CD4-positive, alpha-beta T cell treated with Interleukin-17A for 4 hours (primary cell): Measurements from ENCODE around the gene SDCCAG8.

Source experiments
- DNase-seq: peaks from one replicate; pipeline ENCODE4 v3.0.0-alpha.2; 2020; ENCODE audit warnings: mixed read lengths

Gene SDCCAG8

DNA sequence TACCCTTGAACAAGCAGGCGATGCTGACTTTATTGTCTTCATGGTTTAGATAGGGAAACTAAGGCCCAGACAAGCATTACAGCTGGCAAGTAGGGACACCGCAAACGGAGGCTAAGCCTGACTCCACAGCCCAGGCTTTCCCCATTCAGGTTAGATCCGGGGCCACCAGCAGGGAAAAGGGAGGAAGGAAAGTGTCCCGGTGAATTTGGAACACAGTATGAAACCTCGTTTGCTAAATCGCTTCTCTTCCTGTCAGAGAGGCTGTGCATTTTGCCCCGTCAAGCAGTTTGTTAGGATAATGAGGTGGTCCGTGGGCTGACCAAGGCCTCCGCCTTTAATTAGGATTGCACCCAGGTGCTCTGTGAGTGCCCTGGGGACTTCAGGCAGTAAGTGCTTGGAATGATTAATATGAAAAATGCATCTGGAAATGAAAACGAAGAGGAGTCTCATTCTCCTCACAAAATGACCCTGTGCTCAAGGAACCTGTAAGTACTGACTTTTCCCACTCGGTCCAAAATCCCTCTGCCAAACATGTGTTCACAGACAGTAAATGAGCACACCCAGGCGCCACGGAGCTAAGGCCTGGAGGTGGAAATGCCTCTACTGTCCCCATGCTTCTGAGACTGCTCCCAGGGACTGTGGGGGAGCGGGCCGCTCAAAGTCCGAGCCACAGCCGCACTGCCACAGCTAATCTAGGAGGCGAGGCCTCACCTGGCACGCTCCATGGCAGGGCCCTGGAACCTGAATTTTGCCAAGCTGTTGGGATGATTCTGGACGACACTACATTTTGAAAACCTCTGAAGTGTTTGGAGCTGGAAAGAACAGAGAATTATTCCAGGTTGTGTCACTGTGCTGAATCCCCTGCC lies 234.1 kb downstream of the SDCCAG8 start:
- no peak for DNase-seq

DNA sequence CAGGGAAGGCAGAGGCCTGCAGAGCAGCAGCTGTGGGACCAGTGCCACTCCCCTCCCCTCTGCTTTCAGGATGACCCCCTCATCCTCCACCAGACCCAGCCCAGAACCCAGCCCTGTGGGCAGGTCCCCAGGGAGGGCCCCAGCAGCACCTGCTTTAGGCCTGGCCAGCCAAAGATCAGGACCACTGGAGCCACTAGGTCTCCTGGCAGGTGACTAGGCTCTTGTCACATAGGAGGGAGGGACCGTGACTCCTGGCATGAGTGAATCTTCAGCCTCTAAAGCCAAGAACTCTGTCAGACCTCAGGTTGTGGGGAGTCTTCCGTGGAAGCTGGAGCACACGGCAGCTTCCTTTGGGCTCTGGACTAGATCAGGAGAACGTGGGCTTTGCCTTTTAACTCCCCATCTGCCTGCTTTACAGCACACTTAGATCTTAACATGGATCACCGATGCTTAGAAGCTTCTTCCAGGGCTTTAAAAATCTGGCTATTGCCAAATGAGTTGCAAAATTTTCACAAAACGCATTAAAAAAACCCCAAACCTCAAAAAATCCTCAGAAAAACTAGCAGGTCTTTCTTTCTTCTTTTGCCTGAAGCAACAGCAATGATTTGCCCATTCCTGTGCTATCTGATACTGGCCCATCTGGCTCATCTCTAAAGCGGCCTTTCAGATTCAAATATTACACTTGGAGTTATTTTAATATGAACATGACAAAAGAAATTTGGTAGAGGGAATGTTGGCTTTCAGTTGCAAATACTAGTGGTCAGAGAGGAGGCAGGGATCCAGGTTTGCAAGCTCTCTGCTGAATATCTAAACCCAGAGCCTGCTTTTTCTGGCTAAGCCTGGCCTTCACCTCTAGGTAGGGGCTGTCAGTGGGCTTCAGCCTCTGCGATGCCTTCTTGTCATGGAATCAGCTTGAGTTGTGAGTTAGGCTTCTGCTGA lies 235.2 kb downstream of the SDCCAG8 start:
- DNase-seq = no peak

DNA sequence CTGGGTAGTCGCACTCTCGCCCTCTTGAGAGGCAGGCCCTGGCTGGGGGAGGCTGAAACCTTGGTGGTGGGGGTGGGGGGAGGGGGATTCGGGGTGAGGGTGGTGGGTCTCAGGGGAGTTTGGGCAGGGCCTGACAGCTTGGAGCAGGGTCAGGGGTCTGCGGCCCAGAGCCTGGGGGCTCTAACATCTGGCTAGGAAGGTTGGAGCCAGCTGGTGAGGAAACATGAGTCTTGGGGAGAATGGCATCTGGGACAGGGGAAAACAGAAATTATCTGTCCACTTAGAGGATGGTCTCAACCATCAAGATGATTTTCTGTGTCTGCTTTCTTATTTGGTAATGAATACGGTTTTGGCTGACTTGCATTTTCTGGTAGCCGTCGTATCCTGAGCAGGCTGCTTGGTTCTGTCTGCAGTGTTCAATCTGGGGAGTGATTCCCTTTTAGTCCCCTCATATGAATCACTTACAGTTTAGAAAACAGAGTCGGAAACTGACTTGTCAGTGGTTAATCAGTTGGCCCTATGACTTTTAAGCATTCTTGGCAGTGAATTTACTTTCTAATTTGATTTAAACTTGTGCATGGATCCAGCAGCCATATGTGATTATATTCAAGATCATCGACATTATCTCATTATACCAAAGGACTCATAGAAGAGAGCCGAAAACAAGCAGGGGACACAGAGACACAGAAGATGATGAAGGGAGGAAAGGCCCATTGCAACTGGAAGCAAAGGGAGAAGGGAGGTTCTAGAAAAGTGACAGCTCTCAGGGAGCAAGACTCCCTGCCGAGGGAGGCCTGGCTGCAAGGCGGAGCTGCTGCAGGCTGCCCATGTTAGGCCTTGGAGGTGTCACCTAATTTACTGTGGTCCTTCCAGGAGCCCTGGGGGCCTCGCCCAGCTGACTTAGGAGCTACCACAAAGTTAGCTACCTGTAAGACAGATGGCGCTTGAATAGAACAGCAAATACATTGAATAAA lies 237.6 kb downstream of the SDCCAG8 start:
- DNase-seq = no peak

GRCh38 chr1:243494741-243495431 lies 239.0 kb downstream of the SDCCAG8 start:
- DNase-seq = no peak

GRCh38 chr1:243495442-243496186 lies 239.8 kb downstream of the SDCCAG8 start:
- DNase-seq = no peak

- no peak for DNase-seq
Observed at GRCh38 chr1:243496187-243496646, 240.4 kb downstream of the SDCCAG8 start.

- no peak for DNase-seq
Observed at GRCh38 chr1:243496806-243497205, 241.0 kb downstream of the SDCCAG8 start.

- DNase-seq = no peak
Observed at GRCh38 chr1:243497939-243498681, 242.3 kb downstream of the SDCCAG8 start.

- DNase-seq = no peak
Observed at GRCh38 chr1:243499248-243499647, 243.4 kb downstream of the SDCCAG8 start.

- DNase-seq = no peak
Observed at GRCh38 chr1:243499711-243500110, 243.9 kb downstream of the SDCCAG8 start.

- no peak for DNase-seq
Observed at GRCh38 chr1:243500512-243500911, 244.7 kb downstream of the SDCCAG8 start.

DNA sequence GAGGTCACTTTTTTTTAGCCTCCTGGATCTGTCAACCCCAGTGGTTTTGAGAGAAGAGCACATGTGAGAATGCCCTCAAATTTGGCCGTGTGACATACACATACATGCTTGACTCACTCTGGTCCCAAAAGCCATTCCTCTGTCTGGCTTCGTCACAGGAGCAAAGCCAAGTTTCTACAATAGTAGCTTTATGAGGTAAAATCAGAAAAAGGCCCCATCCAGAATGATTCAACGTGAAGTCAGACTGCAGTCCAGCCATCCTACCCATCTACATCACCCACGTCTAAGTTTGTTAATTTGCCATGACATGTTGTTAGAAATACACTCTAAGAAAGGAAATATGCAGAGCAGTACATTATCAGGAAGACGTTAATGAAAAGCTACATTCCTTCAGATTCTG lies 245.2 kb downstream of the SDCCAG8 start:
- no peak for DNase-seq

GRCh38 chr1:243503155-243503554 lies 247.3 kb downstream of the SDCCAG8 start:
- no peak for DNase-seq

GRCh38 chr1:243505986-243506689 lies 250.3 kb downstream of the SDCCAG8 start:
- no peak for DNase-seq

- DNase-seq = peak; percentile 24
Observed at GRCh38 chr1:243507001-243507671, 251.3 kb downstream of the SDCCAG8 start.

DNA sequence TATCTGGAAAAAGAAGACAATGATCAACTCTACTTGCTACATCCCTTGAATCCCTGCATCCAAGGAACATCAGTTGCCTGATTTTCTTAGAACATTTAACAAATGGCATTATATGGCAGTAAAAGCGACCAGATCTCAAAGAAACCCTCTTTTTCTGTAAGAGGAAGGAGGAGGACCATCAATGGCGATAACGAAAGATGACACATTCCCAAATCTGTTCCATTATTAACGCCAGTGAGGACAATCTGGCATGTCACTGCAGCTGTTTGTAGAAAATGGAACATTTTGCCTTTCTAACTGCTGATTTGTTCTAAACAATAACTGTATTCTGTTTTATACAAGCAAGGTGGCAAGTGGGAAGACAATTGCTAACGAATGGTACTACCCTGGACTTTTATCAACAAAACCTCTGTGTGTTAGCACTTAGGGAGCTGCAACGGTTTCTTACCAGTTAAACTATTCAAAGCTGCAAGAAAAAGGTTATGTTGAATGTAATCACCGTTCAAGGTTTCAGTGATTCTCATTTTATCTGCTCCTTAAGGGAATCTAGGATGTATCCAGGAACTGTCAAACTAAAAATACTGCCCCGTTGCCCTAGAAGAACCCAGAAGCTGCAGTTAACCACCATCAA lies 251.9 kb downstream of the SDCCAG8 start:
- DNase-seq = no peak

DNA sequence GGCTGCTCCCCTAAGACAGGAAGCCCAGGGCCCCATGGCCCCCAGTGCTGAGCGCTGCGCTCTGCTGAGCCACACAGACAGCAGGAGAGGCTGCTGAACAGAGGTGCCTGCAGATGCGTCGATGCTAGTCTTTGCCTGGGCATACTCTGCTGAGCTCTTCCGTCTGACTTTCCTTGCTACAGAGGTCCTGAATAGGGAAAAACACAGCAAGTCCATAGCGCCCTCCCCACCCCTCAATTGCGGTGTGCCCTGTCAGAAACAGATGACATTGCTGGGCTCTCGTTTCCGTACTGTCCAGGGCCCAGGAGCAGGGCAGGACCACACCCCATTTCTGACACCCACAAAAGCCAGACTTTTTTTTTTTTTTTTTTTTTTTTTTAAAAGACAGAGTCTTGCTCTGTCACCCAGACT lies 252.5 kb downstream of the SDCCAG8 start:
- peak; percentile 54 for DNase-seq

GRCh38 chr1:243508943-243509342 lies 253.1 kb downstream of the SDCCAG8 start:
- no peak for DNase-seq
